Measurements from ENCODE around the gene POP7. TPM values are rescaled to one million over a fixed set of nuclear protein-coding genes. Genes with fewer than 3 reads are reported as not detected.

POP7 gene
- total RNA-seq, 1 donor from 2014 or later, result 40.6 TPM

- H3K9me3 Mint-ChIP-seq (ENCODE audit: unreplicated experiment), result peaks cover 2% of the 10 kb centered on the region
- no peak for TF ChIP-seq CTCF (IDR thresholded peaks at IDR 0.05; ENCODE audit: insufficient read depth, low read depth, low read length)
- no peak for TF ChIP-seq EZH2 (IDR thresholded peaks at IDR 0.05; ENCODE audit: insufficient read depth, low read length)
- no peak overlapping the region for H3K4me3 Mint-ChIP-seq (ENCODE audit: unreplicated experiment)
- no peak overlapping the region for H3K9ac ChIP-seq (ENCODE audit: low read length)
- FAIRE-seq (no peak), DNase-seq (ENCODE audit: low read depth) (no peak)
- H3K79me2 ChIP-seq (ENCODE audit: insufficient read depth, low read length), result peaks cover 35% of the 10 kb centered on the region
- H3K27ac ChIP-seq (ENCODE audit: low read depth, low read length), result no peak overlapping the region
- peaks cover 22% of the 10 kb centered on the region for H3K4me1 ChIP-seq (ENCODE audit: insufficient read depth, low read length)
- H3K36me3 Mint-ChIP-seq (ENCODE audit: low read depth, unreplicated experiment), result peaks cover 7% of the 10 kb centered on the region
- H4K20me1 ChIP-seq (ENCODE audit: insufficient read depth, low read length), result peaks cover 55% of the 10 kb centered on the region
- H3K27ac Mint-ChIP-seq (ENCODE audit: unreplicated experiment), result no peak overlapping the region
- no peak overlapping the region for H3K4me2 ChIP-seq (ENCODE audit: low read length)
- H3K27me3 Mint-ChIP-seq (ENCODE audit: low read depth, unreplicated experiment), result no peaks in the 10 kb centered on the region
- H3K9me3 ChIP-seq (ENCODE audit: insufficient read depth, low read depth, low read length), result no peaks in the 10 kb centered on the region
- peaks cover 8% of the 10 kb centered on the region for H3K4me1 Mint-ChIP-seq (ENCODE audit: low read depth, unreplicated experiment)
- H3K27me3 ChIP-seq (ENCODE audit: insufficient read depth, low read length), result no peaks in the 10 kb centered on the region
- H2AFZ ChIP-seq (ENCODE audit: low read depth, low read length), result no peak overlapping the region
- peaks cover 7% of the 10 kb centered on the region for H3K36me3 ChIP-seq (ENCODE audit: insufficient read depth, low read length)
- no peak overlapping the region for H3K4me3 ChIP-seq (ENCODE audit: insufficient read depth, low read depth, low read length)
Observed at GRCh38 chr7:100686822-100687211, 19.1 kb upstream of the POP7 start.

DNA sequence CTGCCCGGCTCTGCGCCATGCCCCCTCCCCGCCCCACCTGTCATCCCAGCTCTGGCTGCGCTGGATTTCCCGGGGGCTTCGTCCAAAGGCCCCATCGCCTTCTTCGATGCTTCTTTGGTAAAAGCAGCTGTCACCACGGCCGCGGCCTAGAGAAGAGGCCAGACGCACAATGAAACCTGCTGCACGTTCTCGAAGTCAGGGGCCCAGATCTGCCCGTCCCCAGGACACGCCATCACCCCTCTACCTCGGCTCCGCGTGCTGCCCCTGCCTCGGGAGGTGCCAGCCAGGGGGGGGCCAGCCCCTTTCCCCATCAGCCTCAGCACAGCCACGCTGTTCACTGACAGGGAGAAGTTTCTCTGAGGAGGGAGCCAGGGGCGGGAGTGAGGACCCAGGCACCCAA lies 18.7 kb upstream of the POP7 start:
- H3K9me3 Mint-ChIP-seq (ENCODE audit: unreplicated experiment), result peaks cover 2% of the 10 kb centered on the region
- H3K27ac Mint-ChIP-seq (ENCODE audit: unreplicated experiment), result no peak overlapping the region
- Histone ChIP-seq H4K20me1 (ENCODE audit: insufficient read depth, low read length) (peaks cover 55% of the 10 kb centered on the region), H3K27ac (ENCODE audit: low read depth, low read length) (no peak overlapping the region), H2AFZ (ENCODE audit: low read depth, low read length) (no peak overlapping the region), H3K4me1 (ENCODE audit: insufficient read depth, low read length) (peaks cover 22% of the 10 kb centered on the region), H3K79me2 (ENCODE audit: insufficient read depth, low read length) (peaks cover 40% of the 10 kb centered on the region), H3K4me2 (ENCODE audit: low read length) (no peak overlapping the region), H3K9ac (ENCODE audit: low read length) (no peak overlapping the region), H3K36me3 (ENCODE audit: insufficient read depth, low read length) (peaks cover 5% of the 10 kb centered on the region), H3K4me3 (ENCODE audit: insufficient read depth, low read depth, low read length) (no peak overlapping the region), H3K9me3 (ENCODE audit: insufficient read depth, low read depth, low read length) (no peaks in the 10 kb centered on the region), H3K27me3 (ENCODE audit: insufficient read depth, low read length) (no peaks in the 10 kb centered on the region)
- DNase-seq (ENCODE audit: low read depth) (no peak), FAIRE-seq (no peak)
- peaks cover 9% of the 10 kb centered on the region for H3K4me1 Mint-ChIP-seq (ENCODE audit: low read depth, unreplicated experiment)
- no peak for TF ChIP-seq CTCF (IDR thresholded peaks at IDR 0.05; ENCODE audit: insufficient read depth, low read depth, low read length)
- TF ChIP-seq EZH2 (IDR thresholded peaks at IDR 0.05; ENCODE audit: insufficient read depth, low read length), result no peak
- peaks cover 7% of the 10 kb centered on the region for H3K36me3 Mint-ChIP-seq (ENCODE audit: low read depth, unreplicated experiment)
- H3K4me3 Mint-ChIP-seq (ENCODE audit: unreplicated experiment), result no peak overlapping the region
- H3K27me3 Mint-ChIP-seq (ENCODE audit: low read depth, unreplicated experiment), result no peaks in the 10 kb centered on the region

DNA sequence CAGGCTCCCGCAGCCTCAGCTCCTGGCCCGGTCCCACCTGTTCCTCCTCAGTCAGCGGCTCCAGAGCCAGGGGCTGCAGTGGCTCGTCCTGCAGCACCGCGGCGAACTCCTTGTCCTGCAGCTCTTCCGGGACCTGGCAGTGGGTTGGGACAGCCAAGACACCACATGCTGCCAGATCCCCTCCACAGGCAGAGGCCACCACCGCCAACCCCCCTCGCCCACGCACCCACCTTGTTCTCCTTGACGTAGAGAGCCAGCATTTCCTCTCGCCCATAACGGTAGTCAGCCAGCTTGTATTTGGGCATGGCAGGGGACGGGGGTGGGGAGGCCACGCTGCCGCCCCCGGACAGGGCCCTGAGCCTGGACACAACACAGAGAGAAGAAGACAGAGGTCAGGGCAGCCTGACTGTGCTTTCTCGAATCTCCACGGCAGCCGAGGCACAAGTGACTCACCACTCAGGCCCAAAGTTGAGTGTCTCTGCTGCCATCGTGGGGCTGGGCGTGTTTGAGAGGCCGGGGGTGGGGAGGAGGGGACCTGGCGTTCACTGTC lies 18.1 kb upstream of the POP7 start:
- peaks cover 25% of the 10 kb centered on the region for H3K4me1 ChIP-seq (ENCODE audit: insufficient read depth, low read length)
- H2AFZ ChIP-seq (ENCODE audit: low read depth, low read length), result no peak overlapping the region
- peaks cover 55% of the 10 kb centered on the region for H4K20me1 ChIP-seq (ENCODE audit: insufficient read depth, low read length)
- H3K79me2 ChIP-seq (ENCODE audit: insufficient read depth, low read length), result peaks cover 46% of the 10 kb centered on the region
- no peak overlapping the region for H3K27ac Mint-ChIP-seq (ENCODE audit: unreplicated experiment)
- H3K9ac ChIP-seq (ENCODE audit: low read length), result no peak overlapping the region
- H3K4me1 Mint-ChIP-seq (ENCODE audit: low read depth, unreplicated experiment), result peaks cover 12% of the 10 kb centered on the region
- no peaks in the 10 kb centered on the region for H3K27me3 ChIP-seq (ENCODE audit: insufficient read depth, low read length)
- no peaks in the 10 kb centered on the region for H3K27me3 Mint-ChIP-seq (ENCODE audit: low read depth, unreplicated experiment)
- no peak for DNase-seq (ENCODE audit: low read depth)
- TF ChIP-seq CTCF (IDR thresholded peaks at IDR 0.05; ENCODE audit: insufficient read depth, low read depth, low read length) (no peak), EZH2 (IDR thresholded peaks at IDR 0.05; ENCODE audit: insufficient read depth, low read length) (no peak)
- H3K4me2 ChIP-seq (ENCODE audit: low read length), result no peak overlapping the region
- peaks cover 2% of the 10 kb centered on the region for H3K9me3 Mint-ChIP-seq (ENCODE audit: unreplicated experiment)
- H3K36me3 ChIP-seq (ENCODE audit: insufficient read depth, low read length), result peaks cover 5% of the 10 kb centered on the region
- H3K9me3 ChIP-seq (ENCODE audit: insufficient read depth, low read depth, low read length), result no peaks in the 10 kb centered on the region
- FAIRE-seq, result no peak
- peak overlapping the region; percentile 66 for H3K4me3 Mint-ChIP-seq (ENCODE audit: unreplicated experiment)
- peaks cover 7% of the 10 kb centered on the region for H3K36me3 Mint-ChIP-seq (ENCODE audit: low read depth, unreplicated experiment)
- H3K4me3 ChIP-seq (ENCODE audit: insufficient read depth, low read depth, low read length), result no peak overlapping the region
- no peak overlapping the region for H3K27ac ChIP-seq (ENCODE audit: low read depth, low read length)
